GM12878 (cell line): Measurements from ENCODE around the gene SNX13. TPM values are rescaled to one million over a fixed set of nuclear protein-coding genes. Genes with fewer than 3 reads are reported as not detected.

Source experiments
- ATAC-seq: fragments of 200-7000 bp; cut with Tn5 transposase; 3 replicates; pipeline ENCODE4 v1.9.1; 2020; ENCODE audit warnings: mild to moderate bottlenecking, moderate library complexity
- BruUV-seq: library from RNA; stranded (reverse); fragments of 400-500 nt; replicated peaks from 2 replicates; lab custom pipeline; 2021; lab: Mats Ljungman, UMichigan
- CTCF ChIA-PET: fragments of 300-600 bp; sonication (Branson Sonifier 250); formaldehyde crosslinking; extraction: SDS; loops from one replicate; lab custom pipeline; 2021; ENCODE audit warnings: inconsistent platforms; lab: Yijun Ruan, JAX
- POLR2A ChIA-PET: fragments of 350-600 bp; formaldehyde crosslinking; extraction: SDS; loops from one replicate; lab custom pipeline; 2021; ENCODE audit warnings: inconsistent platforms; lab: Charles Lee
- RAD21 ChIA-PET: fragments of 300-600 bp; sonication (Branson Sonifier 250); formaldehyde crosslinking; loops from one replicate; lab custom pipeline; 2023; ENCODE audit warnings: antibody characterized with exemption; ENCODE audit not compliant: unreplicated experiment; lab: Charles Lee
- SMC1A ChIA-PET: fragments of 300-600 bp; sonication (Branson Sonifier 250); formaldehyde crosslinking; loops from one replicate; lab custom pipeline; 2023; ENCODE audit not compliant: unreplicated experiment, uncharacterized antibody; lab: Charles Lee
- DNase-seq: peaks from one replicate; pipeline ENCODE4 v3.0.0-alpha.2; 2011; ENCODE audit warnings: low read depth, low spot score
- FAIRE-seq: peaks from 3 replicates; lab custom pipeline; 2011; peaks lifted over from hg19 to GRCh38; lab: Jason Lieb, UNC
- H2AFZ ChIP-seq: 2 replicates; pipeline ENCODE4 v1.6.0; 2011; ENCODE audit warnings: low read depth, low read length, control low read depth; ENCODE audit not compliant: control insufficient read depth
- H3K27ac ChIP-seq: 2 replicates; pipeline ENCODE4 v1.5.1; 2011; ENCODE audit warnings: control low read depth; ENCODE audit not compliant: control insufficient read depth, insufficient read depth
- H3K27me3 ChIP-seq, 2 experiments: replicated peaks in 1 of 2; 2 replicates each; pipeline versions ENCODE4 v1.6.0 to v1.6.1; 2011; ENCODE audit warnings: low read length in 1 of 2; ENCODE audit not compliant: control insufficient read depth in 2 of 2, insufficient read depth in 2 of 2
- H3K36me3 ChIP-seq, 2 experiments: 2 replicates each; pipeline ENCODE4 v1.5.1; 2011; ENCODE audit warnings: low read length in 1 of 2; ENCODE audit not compliant: control insufficient read depth in 2 of 2, insufficient read depth in 2 of 2
- H3K4me1 ChIP-seq: 2 replicates; pipeline ENCODE4 v1.6.1; 2011; ENCODE audit warnings: mild to moderate bottlenecking, low read length, moderate library complexity, mixed read lengths; ENCODE audit not compliant: control insufficient read depth, insufficient read depth
- H3K4me2 ChIP-seq: 2 replicates; pipeline ENCODE4 v1.6.0; 2011; ENCODE audit warnings: control low read depth; ENCODE audit not compliant: control insufficient read depth, insufficient read depth
- H3K4me3 ChIP-seq: fragments of 200-600 bp; sonication (generic); 2 replicates; pipeline ENCODE4 v1.5.1; 2016
- H3K79me2 ChIP-seq: 2 replicates; pipeline ENCODE4 v1.6.0; 2011; ENCODE audit warnings: low read length; ENCODE audit not compliant: control insufficient read depth, insufficient read depth
- H3K9ac ChIP-seq: 2 replicates; pipeline ENCODE4 v1.8.0; 2011; ENCODE audit warnings: low read length, control low read depth, mixed read lengths; ENCODE audit not compliant: control insufficient read depth, insufficient read depth
- H3K9me3 ChIP-seq: replicated peaks from 3 replicates; pipeline ENCODE4 v1.5.1; 2011; ENCODE audit warnings: mild to moderate bottlenecking, low read length; ENCODE audit not compliant: control insufficient read depth, insufficient read depth
- H4K20me1 ChIP-seq: 2 replicates; pipeline ENCODE4 v1.6.0; 2011; ENCODE audit not compliant: control insufficient read depth, insufficient read depth
- BCL11A ChIP-seq: IDR thresholded peaks from 2 replicates; pipeline ENCODE4 v1.6.1; 2011; ENCODE audit warnings: low read depth, low read length
- BCLAF1 ChIP-seq: fragments of 450-650 bp; IDR thresholded peaks from 2 replicates; pipeline ENCODE4 v1.6.1; 2017; ENCODE audit warnings: antibody characterized with exemption, mild to moderate bottlenecking, moderate library complexity
- CBFB ChIP-seq: IDR thresholded peaks from 2 replicates; pipeline ENCODE4 v1.6.1; 2016; ENCODE audit warnings: antibody characterized with exemption, low read depth
- CBX3 ChIP-seq: fragments of 200-600 bp; sonication (generic); IDR thresholded peaks from 2 replicates; pipeline ENCODE4 v1.6.1; 2016; ENCODE audit warnings: low read depth, borderline replicate concordance
- IKZF2 ChIP-seq, 2 experiments: fragments of 450-650 bp; IDR thresholded peaks; 2 replicates each; pipeline ENCODE4 v1.6.1; 2017; ENCODE audit warnings: mild to moderate bottlenecking in 2 of 2, moderate library complexity in 2 of 2
- NFIC ChIP-seq: IDR thresholded peaks from 2 replicates; pipeline ENCODE4 v1.6.1; 2012; ENCODE audit warnings: low read depth, mild to moderate bottlenecking, inconsistent platforms, low read length, moderate library complexity
- NR2C1 ChIP-seq: fragments of 450-650 bp; IDR thresholded peaks from 2 replicates; pipeline ENCODE4 v1.6.1; 2017; ENCODE audit warnings: antibody characterized with exemption, mild to moderate bottlenecking, moderate library complexity
- NR2F1 ChIP-seq: fragments of 450-650 bp; conservative IDR thresholded peaks from 2 replicates; pipeline ENCODE4 v1.6.1; 2017; ENCODE audit warnings: mild to moderate bottlenecking
- PAX8 ChIP-seq: fragments of 450-650 bp; IDR thresholded peaks from 2 replicates; pipeline ENCODE4 v1.6.1; 2017; ENCODE audit warnings: mild to moderate bottlenecking, moderate library complexity
- SPI1 ChIP-seq: IDR thresholded peaks from 2 replicates; pipeline ENCODE4 v1.6.1; 2011; ENCODE audit warnings: low read depth, mild to moderate bottlenecking, low read length, moderate library complexity, borderline replicate concordance; ENCODE audit not compliant: insufficient read depth
- TAF1 ChIP-seq: IDR thresholded peaks from 2 replicates; pipeline ENCODE4 v1.6.1; 2011; ENCODE audit warnings: mild to moderate bottlenecking, low read depth, low read length, borderline replicate concordance
- YY1 ChIP-seq: IDR thresholded peaks from 2 replicates; pipeline ENCODE4 v1.6.1; 2011; ENCODE audit warnings: low read depth, mild to moderate bottlenecking, low read length
- ZBED1 ChIP-seq: IDR thresholded peaks from 2 replicates; pipeline ENCODE4 v1.6.1; 2016; ENCODE audit warnings: borderline replicate concordance
- WGBS: methylation state at CpG from one replicate; pipeline ENCODE4 v1.1.6; 2016; ENCODE audit warnings: low lambda C conversion rate; ENCODE audit not compliant: insufficient replicate concordance, insufficient coverage; ENCODE audit errors: missing lambda C conversion rate; 5-methylcytosine and 5-hydroxymethylcytosine counted together
- in situ Hi-C: fragments of 300-500 bp; cut with MboI; formaldehyde crosslinking; loops from 9 replicates; pipeline ENCODE4 v1.14.3; 2018; ENCODE audit warnings: mixed read lengths
- intact Hi-C: fragments of 100-400 bp; cut with micrococcal nuclease; formaldehyde crosslinking; loops from one replicate; pipeline ENCODE4 v1.14.2; 2022; ENCODE audit not compliant: unreplicated experiment
- polyA plus RNA-seq, 11 experiments: library from polyadenylated mRNA; depleted of rRNA in 4 of 11; unstranded in 6 of 11; stranded (reverse) in 5 of 11; fragments of >200 nt; fragmentation: Nextera tagmentation in 4 of 11; fragmentation: Illumina TruSeq in 1 of 11; extraction: Ambion mirVana in 4 of 11; extraction: Trizol in 1 of 11; gene quantifications; 1 replicate in 1 of 11; 2 replicates in 10 of 11; pipeline versions ENCODE4 v1.2.1 to v1.2.3, GENCODE V29; 2011 to 2016; ENCODE audit warnings: inconsistent platforms in 2 of 11, missing spikeins in 2 of 11, low read depth in 1 of 11
- total RNA-seq, 4 experiments: library from RNA; depleted of rRNA in 3 of 4; stranded (reverse); fragments of >200 nt in 3 of 4; fragmentation: Illumina TruSeq in 1 of 4; extraction: Trizol in 1 of 4; gene quantifications; 2 replicates each; pipeline versions ENCODE4 v1.2.1 to v1.2.3, GENCODE V29; 2013 to 2021
- TF ChIP-seq, protein P1 (sequence below): fragments of 450-650 bp; IDR thresholded peaks from 2 replicates; pipeline ENCODE4 v1.6.1; 2016; ENCODE audit warnings: mild to moderate bottlenecking
- TF ChIP-seq, protein P2 (sequence below): fragments of 450-650 bp; IDR thresholded peaks from 2 replicates; pipeline ENCODE4 v1.6.1; 2017; ENCODE audit warnings: borderline replicate concordance
- TF ChIP-seq, protein P3 (sequence below): fragments of 150-350 bp; IDR thresholded peaks from 2 replicates; pipeline ENCODE4 v1.6.1; 2014; ENCODE audit warnings: mild to moderate bottlenecking, low read depth, low read length

Gene SNX13
- total and polyA plus RNA-seq, 10 of the 15 experiments (the other 5 are each of a cell fraction or from before 2014, with no cell fraction given): 2.2 to 17.1 (median 11.9) TPM

GRCh38 chr7:17844022-17844421 lies 96.3 kb downstream of the SNX13 start:
- no TSS peak for BruUV-seq
- Histone ChIP-seq H3K27me3 (no peaks in the 10 kb centered on the region), H3K9me3 (no peaks in the 10 kb centered on the region; the same call in 1 of the 3 replicates), H4K20me1 (no peaks in the 10 kb centered on the region), H3K79me2 (no peaks in the 10 kb centered on the region), H3K36me3 (no peaks in the 10 kb centered on the region), H3K4me2 (no peak overlapping the region), H3K4me1 (peaks cover 3% of the 10 kb centered on the region; the same call in 1 of the 2 replicates), H3K27ac (no peak overlapping the region), H2AFZ (no peak overlapping the region), H3K4me3 (no peak overlapping the region), H3K9ac (no peak overlapping the region)
- 39% methylated on average over 4 of the region's 4 CpGs for WGBS
- ChIA-PET RAD21 (no interaction called here), POLR2A (no interaction called here), SMC1A (interaction anchor here (2.9 kb wide), 1 partner anchor 11 kb away, joined by 8 read pairs; no protein-coding TSS in a partner anchor), CTCF (interaction anchor here (2.3 kb wide), 1 partner anchor 74 kb away, joined by 5 read pairs; no protein-coding TSS in a partner anchor)
- FAIRE-seq: no peak
- ATAC-seq: peak; percentile 45
- in situ Hi-C loops: no loop called here
- no peak for DNase-seq
- intact Hi-C loops: no loop called here
- TF ChIP-seq CBFB: no peak
- TF ChIP-seq SPI1: no peak; the same call in 1 of the 2 replicates
- TF ChIP-seq, protein P1, sequence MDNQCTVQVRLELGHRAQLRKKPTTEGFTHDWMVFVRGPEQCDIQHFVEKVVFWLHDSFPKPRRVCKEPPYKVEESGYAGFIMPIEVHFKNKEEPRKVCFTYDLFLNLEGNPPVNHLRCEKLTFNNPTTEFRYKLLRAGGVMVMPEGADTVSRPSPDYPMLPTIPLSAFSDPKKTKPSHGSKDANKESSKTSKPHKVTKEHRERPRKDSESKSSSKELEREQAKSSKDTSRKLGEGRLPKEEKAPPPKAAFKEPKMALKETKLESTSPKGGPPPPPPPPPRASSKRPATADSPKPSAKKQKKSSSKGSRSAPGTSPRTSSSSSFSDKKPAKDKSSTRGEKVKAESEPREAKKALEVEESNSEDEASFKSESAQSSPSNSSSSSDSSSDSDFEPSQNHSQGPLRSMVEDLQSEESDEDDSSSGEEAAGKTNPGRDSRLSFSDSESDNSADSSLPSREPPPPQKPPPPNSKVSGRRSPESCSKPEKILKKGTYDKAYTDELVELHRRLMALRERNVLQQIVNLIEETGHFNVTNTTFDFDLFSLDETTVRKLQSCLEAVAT: no peak
- no peak for TF ChIP-seq NR2F1
- TF ChIP-seq CBX3: no peak
- TF ChIP-seq PAX8: no peak
- no peak for TF ChIP-seq NR2C1
- no peak for TF ChIP-seq YY1
- TF ChIP-seq NFIC: peak; percentile 56; the same call in 1 of the 2 replicates
- TF ChIP-seq IKZF2 (IDR thresholded peaks at IDR 0.05): peak; percentile 70 to 77; a peak in 3 of 4 replicates
- TF ChIP-seq, protein P2, sequence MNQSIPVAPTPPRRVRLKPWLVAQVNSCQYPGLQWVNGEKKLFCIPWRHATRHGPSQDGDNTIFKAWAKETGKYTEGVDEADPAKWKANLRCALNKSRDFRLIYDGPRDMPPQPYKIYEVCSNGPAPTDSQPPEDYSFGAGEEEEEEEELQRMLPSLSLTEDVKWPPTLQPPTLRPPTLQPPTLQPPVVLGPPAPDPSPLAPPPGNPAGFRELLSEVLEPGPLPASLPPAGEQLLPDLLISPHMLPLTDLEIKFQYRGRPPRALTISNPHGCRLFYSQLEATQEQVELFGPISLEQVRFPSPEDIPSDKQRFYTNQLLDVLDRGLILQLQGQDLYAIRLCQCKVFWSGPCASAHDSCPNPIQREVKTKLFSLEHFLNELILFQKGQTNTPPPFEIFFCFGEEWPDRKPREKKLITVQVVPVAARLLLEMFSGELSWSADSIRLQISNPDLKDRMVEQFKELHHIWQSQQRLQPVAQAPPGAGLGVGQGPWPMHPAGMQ: no peak
- TF ChIP-seq, protein P3, sequence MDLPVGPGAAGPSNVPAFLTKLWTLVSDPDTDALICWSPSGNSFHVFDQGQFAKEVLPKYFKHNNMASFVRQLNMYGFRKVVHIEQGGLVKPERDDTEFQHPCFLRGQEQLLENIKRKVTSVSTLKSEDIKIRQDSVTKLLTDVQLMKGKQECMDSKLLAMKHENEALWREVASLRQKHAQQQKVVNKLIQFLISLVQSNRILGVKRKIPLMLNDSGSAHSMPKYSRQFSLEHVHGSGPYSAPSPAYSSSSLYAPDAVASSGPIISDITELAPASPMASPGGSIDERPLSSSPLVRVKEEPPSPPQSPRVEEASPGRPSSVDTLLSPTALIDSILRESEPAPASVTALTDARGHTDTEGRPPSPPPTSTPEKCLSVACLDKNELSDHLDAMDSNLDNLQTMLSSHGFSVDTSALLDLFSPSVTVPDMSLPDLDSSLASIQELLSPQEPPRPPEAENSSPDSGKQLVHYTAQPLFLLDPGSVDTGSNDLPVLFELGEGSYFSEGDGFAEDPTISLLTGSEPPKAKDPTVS: no peak
- TF ChIP-seq BCL11A: no peak
- TF ChIP-seq TAF1: no peak
- TF ChIP-seq BCLAF1: no peak
- TF ChIP-seq ZBED1: no peak
